DMS79 (cell line): ENCODE measurements around the gene GPR137.
A peak's percentile ranks its signal among the peaks of the same experiment; 100 is the strongest.
"Not testable (repeated sequence)": the region's sequence is repeated elsewhere in the genome, so short reads cannot be mapped to it uniquely, and the experiment has no call there.

Experiments used
- DNase-seq: peaks from one replicate; lab custom pipeline; 2025; lab: John Stamatoyannopoulos, UW

The GPR137 gene

GRCh38 chr11:64304316-64305072 is 18.8 kb downstream of the GPR137 start:
- peak; percentile 78 for DNase-seq

GRCh38 chr11:64305075-64305690 is 19.5 kb downstream of the GPR137 start, which contains the start of gene ESRRA:
Gene ESRRA (plus strand): TSS chr11:64305524. CDS start chr11:64307180, 1,656 bp downstream.
- peak; percentile 98 for DNase-seq

- DNase-seq, result peak; percentile 31
These were observed 20.3 kb downstream of the GPR137 start for GRCh38 chr11:64305691-64306562.

GRCh38 chr11:64306563-64306875 is 20.9 kb downstream of the GPR137 start:
- no peak for DNase-seq

- no peak for DNase-seq
These were observed 21.4 kb downstream of the GPR137 start for GRCh38 chr11:64306876-64307622.

- not testable (repeated sequence) for DNase-seq
These were observed 22.1 kb downstream of the GPR137 start for GRCh38 chr11:64307795-64308194.

- DNase-seq, result no peak
These were observed 27.3 kb downstream of the GPR137 start for GRCh38 chr11:64312947-64313346.

- no peak for DNase-seq
These were observed 28.0 kb downstream of the GPR137 start for GRCh38 chr11:64313491-64314145.

GRCh38 chr11:64314146-64314804 is 28.6 kb downstream of the GPR137 start:
- DNase-seq, result no peak

GRCh38 chr11:64314805-64315561 is 29.3 kb downstream of the GPR137 start:
- no peak for DNase-seq

GRCh38 chr11:64315667-64316526 is 30.2 kb downstream of the GPR137 start:
- not testable (repeated sequence) for DNase-seq

GRCh38 chr11:64316672-64317324 is 31.1 kb downstream of the GPR137 start:
- DNase-seq, result peak; percentile 47

- DNase-seq, result peak; percentile 97
These were observed 31.8 kb downstream of the GPR137 start, which contains the start of gene TRMT112 for GRCh38 chr11:64317325-64317960. Gene TRMT112 (minus strand): TSS chr11:64317559. CDS start chr11:64317526, 33 bp downstream.

GRCh38 chr11:64317961-64318765 is 32.5 kb downstream of the GPR137 start, which contains the start of gene PRDX5:
Gene PRDX5 (plus strand): TSS chr11:64318121. CDS start chr11:64318216, 95 bp downstream.
- peak; percentile 91 for DNase-seq

GRCh38 chr11:64318766-64319761 is 33.4 kb downstream of the GPR137 start:
- no peak for DNase-seq

GRCh38 chr11:64320556-64320955 is 34.9 kb downstream of the GPR137 start:
- no peak for DNase-seq
